ENCODE results near the gene YTHDF2. TPM values are rescaled to one million over a fixed set of nuclear protein-coding genes. Genes with fewer than 3 reads are reported as not detected.

YTHDF2 gene
- total RNA-seq, 1 experiment from 2014 or later: 126 TPM

DNA sequence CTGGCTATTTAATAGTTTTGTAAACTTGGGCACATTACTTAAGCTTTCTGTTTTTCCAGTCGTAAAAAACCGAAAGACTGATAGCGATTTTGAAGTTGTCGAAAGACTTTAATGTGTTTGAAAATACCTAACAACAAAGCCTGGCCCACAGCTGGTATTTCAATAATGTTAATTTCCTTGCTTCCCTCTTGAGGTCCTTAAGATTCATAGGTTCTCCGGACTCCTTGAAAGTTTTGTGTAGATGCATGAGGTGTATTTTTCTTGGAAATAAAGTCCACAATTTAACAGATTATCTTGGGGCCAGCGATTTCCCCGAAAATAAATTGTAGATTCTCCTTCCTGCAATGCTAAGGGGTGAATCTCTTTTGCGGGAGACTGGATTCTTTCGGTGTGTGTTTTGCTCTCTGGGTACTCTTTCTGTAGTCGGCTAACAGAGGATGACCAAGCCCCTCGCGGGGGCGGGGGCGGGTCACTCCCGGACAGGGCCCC is 735 bp upstream of the YTHDF2 start:
- Mint-ChIP-seq H3K27ac (peak overlapping the region; percentile 100), H3K36me3 (peaks cover 31% of the 10 kb centered on the region), H3K4me3 (peak overlapping the region; percentile 94), H3K4me1 (peaks cover 37% of the 10 kb centered on the region), H3K27me3 (ENCODE audit: low read depth) (no peaks in the 10 kb centered on the region), H3K9me3 (no peaks in the 10 kb centered on the region)
- DNase-seq (ENCODE audit: low spot score): no peak
- CTCF ChIA-PET: interaction anchor here (0.5 to 2.6 kb wide), 34 partner anchors 8 to 488 kb away, joined by 3 to 21 read pairs (median 4); partner anchors contain the start of genes GMEB1, RNU11, TAF12 and TMEM200B
- TF ChIP-seq ESRRA (CRISPR knock-in tag; IDR thresholded peaks at IDR 0.05; ENCODE audit: borderline replicate concordance) (no peak), FOXP1 (CRISPR knock-in tag; IDR thresholded peaks at IDR 0.05; ENCODE audit: borderline replicate concordance) (no peak), TP53 (CRISPR knock-in tag; IDR thresholded peaks at IDR 0.05) (no peak), ZNF416 (CRISPR knock-in tag; IDR thresholded peaks at IDR 0.05) (no peak)
- POLR2A ChIA-PET: interaction anchor here (0.5 to 2.4 kb wide), 25 partner anchors 8 to 446 kb away, joined by 3 to 26 read pairs (median 5); partner anchors contain the start of genes EPB41, GMEB1, RNU11 and SRSF4
- ATAC-seq: no peak

GRCh38 chr1:28737307-28738132 is 780 bp downstream of the YTHDF2 start:
- peaks cover 46% of the 10 kb centered on the region for H3K36me3 Mint-ChIP-seq

DNA sequence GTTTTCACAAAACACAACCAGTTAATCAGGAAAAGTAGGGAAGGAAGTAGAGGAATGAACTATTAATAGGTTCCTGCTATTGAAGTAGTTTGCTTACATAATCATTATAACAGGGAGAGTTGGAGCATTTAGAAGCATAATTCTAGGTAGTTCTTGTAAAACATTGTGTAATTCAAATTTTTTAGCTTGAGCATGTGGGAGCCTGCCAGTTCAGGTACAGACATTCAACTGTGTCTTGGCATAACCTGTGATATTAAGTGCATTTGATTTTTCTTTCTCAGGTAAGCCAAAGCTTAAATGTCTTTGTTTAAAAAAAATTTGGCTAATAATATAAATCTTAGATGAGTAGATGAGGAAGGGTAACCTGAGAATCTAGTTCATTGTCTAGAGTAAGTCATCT is 3.4 kb downstream of the YTHDF2 start:
- Mint-ChIP-seq H3K27ac (peak overlapping the region; percentile 68), H3K36me3 (peaks cover 72% of the 10 kb centered on the region), H3K9me3 (no peaks in the 10 kb centered on the region), H3K4me1 (peaks cover 66% of the 10 kb centered on the region), H3K4me3 (peak overlapping the region; percentile 94), H3K27me3 (ENCODE audit: low read depth) (no peaks in the 10 kb centered on the region)
- no peak for DNase-seq (ENCODE audit: low spot score)
- TF ChIP-seq JUN (CRISPR knock-in tag; IDR thresholded peaks at IDR 0.05) (no peak), KAT7 (CRISPR knock-in tag; IDR thresholded peaks at IDR 0.05; ENCODE audit: borderline replicate concordance) (no peak), GRHL2 (CRISPR knock-in tag; IDR thresholded peaks at IDR 0.05; ENCODE audit: insufficient replicate concordance, severe bottlenecking) (no peak), CREB1 (CRISPR knock-in tag; IDR thresholded peaks at IDR 0.05) (no peak), FOXK1 (CRISPR knock-in tag; IDR thresholded peaks at IDR 0.05) (no peak), NFATC4 (CRISPR knock-in tag; IDR thresholded peaks at IDR 0.05) (no peak), NR3C1 (CRISPR knock-in tag; conservative IDR thresholded peaks at IDR 0.05; ENCODE audit: low read depth) (no peak), JAZF1 (CRISPR knock-in tag; IDR thresholded peaks at IDR 0.05) (no peak), SMAD4 (CRISPR knock-in tag; IDR thresholded peaks at IDR 0.05) (no peak), ZBTB21 (CRISPR knock-in tag; IDR thresholded peaks at IDR 0.05; ENCODE audit: borderline replicate concordance) (no peak), NFE2L1 (CRISPR knock-in tag; IDR thresholded peaks at IDR 0.05) (no peak)
- TF ChIP-seq, protein P1, sequence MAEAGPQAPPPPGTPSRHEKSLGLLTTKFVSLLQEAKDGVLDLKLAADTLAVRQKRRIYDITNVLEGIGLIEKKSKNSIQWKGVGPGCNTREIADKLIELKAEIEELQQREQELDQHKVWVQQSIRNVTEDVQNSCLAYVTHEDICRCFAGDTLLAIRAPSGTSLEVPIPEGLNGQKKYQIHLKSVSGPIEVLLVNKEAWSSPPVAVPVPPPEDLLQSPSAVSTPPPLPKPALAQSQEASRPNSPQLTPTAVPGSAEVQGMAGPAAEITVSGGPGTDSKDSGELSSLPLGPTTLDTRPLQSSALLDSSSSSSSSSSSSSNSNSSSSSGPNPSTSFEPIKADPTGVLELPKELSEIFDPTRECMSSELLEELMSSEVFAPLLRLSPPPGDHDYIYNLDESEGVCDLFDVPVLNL (CRISPR knock-in tag; IDR thresholded peaks at IDR 0.05; ENCODE audit: borderline replicate concordance, low read depth): no peak
- POLR2A ChIA-PET: interaction anchor here (0.7 kb wide), 1 partner anchor 11 kb away, joined by 3 read pairs; no protein-coding TSS in a partner anchor
- CTCF ChIA-PET: no interaction called here
- ATAC-seq: no peak

More at GRCh38 chr1:28737307-28738132, 780 bp downstream of the YTHDF2 start:
- DNase-seq (ENCODE audit: low spot score) (peak; percentile 70), ATAC-seq (peak; percentile 2; the same call in 1 of the 2 replicates)
- Mint-ChIP-seq H3K27me3 (ENCODE audit: low read depth) (no peaks in the 10 kb centered on the region), H3K4me1 (peaks cover 47% of the 10 kb centered on the region), H3K27ac (peak overlapping the region; percentile 100), H3K9me3 (no peaks in the 10 kb centered on the region), H3K4me3 (peak overlapping the region; percentile 94)
- ChIA-PET POLR2A (interaction anchor here (0.6 to 2.4 kb wide), 18 partner anchors 10 to 222 kb away, joined by 3 to 26 read pairs (median 6); partner anchors contain the start of genes EPB41, GMEB1, RNU11 and TAF12), CTCF (interaction anchor here (0.6 to 2.6 kb wide), 23 partner anchors 7 to 449 kb away, joined by 3 to 21 read pairs (median 5); partner anchors contain the start of genes GMEB1, RNU11, TAF12 and TMEM200B)
- TF ChIP-seq ZNF512 (CRISPR knock-in tag; IDR thresholded peaks at IDR 0.05; ENCODE audit: borderline replicate concordance) (no peak), JUN (CRISPR knock-in tag; IDR thresholded peaks at IDR 0.05) (0 out of 2 replicates have a peak, but pooled peaks have one; percentile 50), FOXP1 (CRISPR knock-in tag; IDR thresholded peaks at IDR 0.05; ENCODE audit: borderline replicate concordance) (0 out of 2 replicates have a peak, but pooled peaks have one; percentile 11), EMX1 (CRISPR knock-in tag; IDR thresholded peaks at IDR 0.05) (0 out of 2 replicates have a peak, but pooled peaks have one; percentile 13)
- TF ChIP-seq, protein P2, sequence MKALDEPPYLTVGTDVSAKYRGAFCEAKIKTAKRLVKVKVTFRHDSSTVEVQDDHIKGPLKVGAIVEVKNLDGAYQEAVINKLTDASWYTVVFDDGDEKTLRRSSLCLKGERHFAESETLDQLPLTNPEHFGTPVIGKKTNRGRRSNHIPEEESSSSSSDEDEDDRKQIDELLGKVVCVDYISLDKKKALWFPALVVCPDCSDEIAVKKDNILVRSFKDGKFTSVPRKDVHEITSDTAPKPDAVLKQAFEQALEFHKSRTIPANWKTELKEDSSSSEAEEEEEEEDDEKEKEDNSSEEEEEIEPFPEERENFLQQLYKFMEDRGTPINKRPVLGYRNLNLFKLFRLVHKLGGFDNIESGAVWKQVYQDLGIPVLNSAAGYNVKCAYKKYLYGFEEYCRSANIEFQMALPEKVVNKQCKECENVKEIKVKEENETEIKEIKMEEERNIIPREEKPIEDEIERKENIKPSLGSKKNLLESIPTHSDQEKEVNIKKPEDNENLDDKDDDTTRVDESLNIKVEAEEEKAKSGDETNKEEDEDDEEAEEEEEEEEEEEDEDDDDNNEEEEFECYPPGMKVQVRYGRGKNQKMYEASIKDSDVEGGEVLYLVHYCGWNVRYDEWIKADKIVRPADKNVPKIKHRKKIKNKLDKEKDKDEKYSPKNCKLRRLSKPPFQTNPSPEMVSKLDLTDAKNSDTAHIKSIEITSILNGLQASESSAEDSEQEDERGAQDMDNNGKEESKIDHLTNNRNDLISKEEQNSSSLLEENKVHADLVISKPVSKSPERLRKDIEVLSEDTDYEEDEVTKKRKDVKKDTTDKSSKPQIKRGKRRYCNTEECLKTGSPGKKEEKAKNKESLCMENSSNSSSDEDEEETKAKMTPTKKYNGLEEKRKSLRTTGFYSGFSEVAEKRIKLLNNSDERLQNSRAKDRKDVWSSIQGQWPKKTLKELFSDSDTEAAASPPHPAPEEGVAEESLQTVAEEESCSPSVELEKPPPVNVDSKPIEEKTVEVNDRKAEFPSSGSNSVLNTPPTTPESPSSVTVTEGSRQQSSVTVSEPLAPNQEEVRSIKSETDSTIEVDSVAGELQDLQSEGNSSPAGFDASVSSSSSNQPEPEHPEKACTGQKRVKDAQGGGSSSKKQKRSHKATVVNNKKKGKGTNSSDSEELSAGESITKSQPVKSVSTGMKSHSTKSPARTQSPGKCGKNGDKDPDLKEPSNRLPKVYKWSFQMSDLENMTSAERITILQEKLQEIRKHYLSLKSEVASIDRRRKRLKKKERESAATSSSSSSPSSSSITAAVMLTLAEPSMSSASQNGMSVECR (CRISPR knock-in tag; IDR thresholded peaks at IDR 0.05; ENCODE audit: borderline replicate concordance): peak; percentile 23

Data from WTC11 (cell line).